ENCODE data around the gene MTCP1.

The MTCP1 gene

GRCh38 chrX:155020591-155020990 lies 50.3 kb downstream of the MTCP1 start:
- DNase-seq: no peak
- in situ Hi-C loops (cut with HindIII; ENCODE audit: low pct_ligation_motif_present, low pct_unique_long_range_greater_than_20kb, low sequenced_read_pairs): no loop called here

Data from ACHN (cell line).